Stimulated activated CD4-positive, alpha-beta T cell treated with anti-CD3 and anti-CD28 coated beads, Interleukin-4, amount 100 ng/mL, for 4 hours (primary cell): ENCODE data around the gene EVC2.

Source experiments
- DNase-seq, 2 experiments: peaks; one replicate each; pipeline ENCODE4 v3.0.0-alpha.2; 2020

The EVC2 gene

GRCh38 chr4:5660185-5660584, 48.2 kb downstream of the EVC2 start:
- no peak for DNase-seq

- DNase-seq: no peak
Measured at GRCh38 chr4:5658974-5659373, 49.4 kb downstream of the EVC2 start.

- no peak for DNase-seq
Measured at GRCh38 chr4:5656415-5656814, 51.9 kb downstream of the EVC2 start.

GRCh38 chr4:5654791-5655190, 53.6 kb downstream of the EVC2 start:
- no peak for DNase-seq

- DNase-seq: no peak
Measured at GRCh38 chr4:5651089-5651488, 57.3 kb downstream of the EVC2 start.

- DNase-seq: no peak
Measured at GRCh38 chr4:5650040-5650439, 58.3 kb downstream of the EVC2 start.

- DNase-seq: no peak
Measured at GRCh38 chr4:5647351-5647750, 61.0 kb downstream of the EVC2 start.

GRCh38 chr4:5640096-5640495, 68.3 kb downstream of the EVC2 start:
- DNase-seq: no peak

GRCh38 chr4:5639556-5639955, 68.8 kb downstream of the EVC2 start:
- DNase-seq: no peak

GRCh38 chr4:5638976-5639375, 69.4 kb downstream of the EVC2 start:
- no peak for DNase-seq

GRCh38 chr4:5638316-5638715, 70.0 kb downstream of the EVC2 start:
- no peak for DNase-seq

- DNase-seq: no peak
Measured at GRCh38 chr4:5636766-5637670, 71.3 kb downstream of the EVC2 start.

GRCh38 chr4:5635826-5636195, 72.5 kb downstream of the EVC2 start:
- no peak for DNase-seq

- DNase-seq: no peak
Measured at GRCh38 chr4:5632571-5632970, 75.8 kb downstream of the EVC2 start.

GRCh38 chr4:5632066-5632440, 76.3 kb downstream of the EVC2 start:
- DNase-seq: no peak

GRCh38 chr4:5631352-5632065, 76.8 kb downstream of the EVC2 start:
- DNase-seq: no peak

GRCh38 chr4:5630762-5631161, 77.6 kb downstream of the EVC2 start:
- no peak for DNase-seq

- DNase-seq: no peak
Measured at GRCh38 chr4:5629542-5629941, 78.8 kb downstream of the EVC2 start.

- no peak for DNase-seq
Measured at GRCh38 chr4:5626913-5627312, 81.4 kb downstream of the EVC2 start.

GRCh38 chr4:5622596-5622995, 85.8 kb downstream of the EVC2 start:
- no peak for DNase-seq

GRCh38 chr4:5619913-5620625, 88.3 kb downstream of the EVC2 start:
- no peak for DNase-seq

- DNase-seq: no peak
Measured at GRCh38 chr4:5618051-5618960, 90.1 kb downstream of the EVC2 start.
